Measurements from ENCODE around the gene ZNF135. TPM values are rescaled to one million over a fixed set of nuclear protein-coding genes. Genes with fewer than 3 reads are reported as not detected.

Gene ZNF135
- total RNA-seq, 1 donor, result 4.3 TPM

DNA sequence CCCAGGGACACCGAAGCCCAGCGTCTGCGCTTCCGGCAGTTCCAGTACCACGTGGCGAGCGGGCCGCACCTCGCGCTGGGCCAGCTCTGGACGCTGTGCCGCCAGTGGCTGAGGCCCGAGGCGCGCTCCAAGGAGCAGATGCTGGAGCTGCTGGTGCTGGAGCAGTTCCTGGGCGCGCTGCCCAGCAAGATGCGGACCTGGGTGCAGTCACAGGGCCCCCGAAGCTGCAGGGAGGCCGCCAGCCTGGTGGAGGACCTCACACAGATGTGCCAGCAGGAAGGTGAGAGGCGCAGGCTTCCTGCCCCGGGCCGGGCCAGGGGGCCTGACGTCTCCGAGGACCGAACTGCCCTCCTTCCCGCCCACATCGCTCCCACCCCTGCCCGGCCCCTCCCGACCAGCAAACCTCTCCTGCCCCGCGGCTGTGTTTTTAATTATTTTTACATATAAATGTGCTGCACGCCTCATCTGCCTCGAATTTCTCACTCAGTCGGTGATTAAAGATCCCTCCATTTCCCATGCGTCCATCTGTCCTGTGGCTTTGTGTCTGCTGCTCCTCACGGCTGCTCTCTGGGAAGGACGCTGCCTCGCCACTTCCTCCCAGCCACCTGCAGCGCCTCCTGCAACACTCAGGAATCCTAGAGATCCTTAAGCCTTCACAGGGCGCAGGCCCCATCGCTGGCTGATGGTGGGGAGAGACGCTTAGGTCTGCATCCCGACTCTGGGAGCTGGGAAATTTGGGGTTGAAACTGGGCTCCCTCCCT lies 21.0 kb upstream of the ZNF135 start:
- no peak for DNase-seq (ENCODE audit: low read depth)
- no peak overlapping the region for H3K4me3 ChIP-seq (ENCODE audit: low read depth, low read length)
- TF ChIP-seq, protein P1, sequence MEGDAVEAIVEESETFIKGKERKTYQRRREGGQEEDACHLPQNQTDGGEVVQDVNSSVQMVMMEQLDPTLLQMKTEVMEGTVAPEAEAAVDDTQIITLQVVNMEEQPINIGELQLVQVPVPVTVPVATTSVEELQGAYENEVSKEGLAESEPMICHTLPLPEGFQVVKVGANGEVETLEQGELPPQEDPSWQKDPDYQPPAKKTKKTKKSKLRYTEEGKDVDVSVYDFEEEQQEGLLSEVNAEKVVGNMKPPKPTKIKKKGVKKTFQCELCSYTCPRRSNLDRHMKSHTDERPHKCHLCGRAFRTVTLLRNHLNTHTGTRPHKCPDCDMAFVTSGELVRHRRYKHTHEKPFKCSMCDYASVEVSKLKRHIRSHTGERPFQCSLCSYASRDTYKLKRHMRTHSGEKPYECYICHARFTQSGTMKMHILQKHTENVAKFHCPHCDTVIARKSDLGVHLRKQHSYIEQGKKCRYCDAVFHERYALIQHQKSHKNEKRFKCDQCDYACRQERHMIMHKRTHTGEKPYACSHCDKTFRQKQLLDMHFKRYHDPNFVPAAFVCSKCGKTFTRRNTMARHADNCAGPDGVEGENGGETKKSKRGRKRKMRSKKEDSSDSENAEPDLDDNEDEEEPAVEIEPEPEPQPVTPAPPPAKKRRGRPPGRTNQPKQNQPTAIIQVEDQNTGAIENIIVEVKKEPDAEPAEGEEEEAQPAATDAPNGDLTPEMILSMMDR (IDR thresholded peaks at IDR 0.05; ENCODE audit: insufficient read depth, low read depth, low read length), result no peak

DNA sequence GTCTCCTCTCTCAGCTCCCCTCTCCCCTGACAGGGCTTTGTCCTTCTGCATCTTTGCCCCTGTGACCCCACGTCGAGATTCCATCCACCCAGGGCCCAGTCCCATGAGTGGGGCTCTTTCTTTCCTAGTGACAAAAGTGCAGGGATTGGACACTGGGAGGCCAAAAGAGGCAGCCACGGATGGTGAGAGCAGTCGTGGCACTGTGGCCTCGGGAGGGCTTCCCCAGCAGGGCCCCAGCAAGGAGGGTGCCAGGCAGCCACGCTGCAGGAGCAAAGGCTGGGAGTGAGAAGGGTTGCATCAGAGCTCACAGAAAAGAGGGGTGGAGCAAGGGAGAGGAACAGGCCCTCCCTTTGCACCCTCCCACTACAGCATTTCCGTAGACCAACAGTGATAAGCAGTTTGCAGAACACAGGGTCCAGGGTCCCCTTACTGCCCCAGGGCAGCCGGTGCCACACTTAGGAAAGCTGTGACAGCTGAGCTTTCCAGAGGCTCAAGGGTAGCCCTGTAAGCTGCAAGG lies 20.3 kb upstream of the ZNF135 start:
- no peak overlapping the region for H3K4me3 ChIP-seq (ENCODE audit: low read depth, low read length)
- TF ChIP-seq, protein P1 (IDR thresholded peaks at IDR 0.05; ENCODE audit: insufficient read depth, low read depth, low read length), result no peak
- DNase-seq (ENCODE audit: low read depth), result no peak

DNA sequence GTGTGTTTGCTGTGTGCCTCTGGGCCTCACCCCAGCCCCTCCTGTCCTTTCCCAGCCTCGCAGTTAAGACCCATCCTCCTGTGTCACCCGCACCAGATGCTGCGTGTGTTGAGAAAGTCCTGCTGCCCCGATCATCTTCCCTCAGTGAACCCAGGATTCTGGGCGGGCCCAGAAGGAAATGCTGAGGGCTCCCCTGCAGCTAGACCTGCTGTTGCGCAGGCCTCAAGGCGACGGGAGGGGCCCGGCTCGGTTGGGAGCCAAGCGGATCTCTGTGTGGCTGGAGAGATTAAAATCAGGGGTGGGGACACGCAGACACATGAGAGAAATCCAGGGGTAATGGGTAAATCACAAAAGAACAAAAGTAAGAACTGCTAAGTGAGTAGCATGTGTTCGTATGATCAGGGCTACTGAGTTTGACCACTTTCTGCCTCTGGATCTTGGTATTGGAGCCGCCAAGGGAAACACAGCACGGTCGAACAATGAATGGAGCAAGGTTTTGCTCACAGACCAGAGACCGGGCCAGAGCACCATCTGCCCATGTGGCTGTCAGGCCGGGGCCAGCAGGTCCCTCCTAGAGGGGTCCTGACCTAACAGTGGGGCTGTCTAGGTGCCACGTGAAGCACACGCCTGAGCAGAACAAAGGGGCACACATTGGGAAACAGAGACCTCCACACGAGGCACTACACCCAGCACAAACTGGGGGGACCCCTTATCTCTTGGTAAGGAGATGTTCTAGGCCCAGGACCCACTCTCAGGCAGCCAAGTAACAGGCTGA lies 18.1 kb upstream of the ZNF135 start:
- TF ChIP-seq, protein P1 (IDR thresholded peaks at IDR 0.05; ENCODE audit: insufficient read depth, low read depth, low read length), result no peak
- no peak overlapping the region for H3K4me3 ChIP-seq (ENCODE audit: low read depth, low read length)
- no peak for DNase-seq (ENCODE audit: low read depth)

DNA sequence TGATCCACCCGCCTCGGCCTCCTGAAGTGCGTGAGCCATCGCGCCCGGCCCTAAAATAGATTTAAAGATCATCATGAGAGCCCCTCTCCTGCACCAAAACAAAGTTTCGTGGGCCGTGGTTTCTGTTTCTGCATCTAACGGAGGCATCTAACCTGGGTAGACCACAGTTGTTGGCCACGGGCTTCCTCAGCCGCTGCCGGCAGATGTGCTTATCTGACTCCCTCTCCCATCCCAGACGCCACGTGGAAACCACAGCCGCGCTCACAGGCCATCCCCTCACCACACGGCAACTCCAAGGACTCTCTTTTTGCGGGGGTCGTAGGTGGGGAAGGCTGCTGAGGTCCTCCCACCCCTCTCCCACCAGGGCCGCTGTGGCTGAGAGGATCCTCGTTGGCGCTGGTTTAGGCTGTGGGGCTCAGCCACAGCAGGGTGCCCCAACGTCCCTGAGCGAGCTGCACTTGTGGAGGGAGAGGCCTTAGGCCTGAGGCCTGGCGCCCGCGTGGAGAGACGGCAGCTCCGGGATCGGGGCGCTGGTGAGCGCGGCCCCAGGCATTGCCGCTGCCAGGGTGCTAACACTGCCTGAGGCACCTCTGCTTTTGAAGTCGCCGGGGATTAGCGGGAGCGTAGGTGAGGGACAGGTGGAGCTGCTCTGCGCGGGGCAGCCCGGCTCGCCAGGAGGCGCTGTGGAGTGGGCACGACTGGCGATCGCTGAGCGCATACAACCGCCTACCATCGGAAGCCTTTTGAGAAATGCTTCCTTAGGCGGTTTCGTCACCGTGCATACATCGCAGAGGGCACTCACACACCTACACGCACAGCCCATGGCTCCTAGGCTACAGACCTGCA lies 16.4 kb upstream of the ZNF135 start:
- DNase-seq (ENCODE audit: low read depth), result no peak
- TF ChIP-seq, protein P1 (IDR thresholded peaks at IDR 0.05; ENCODE audit: insufficient read depth, low read depth, low read length), result no peak

DNA sequence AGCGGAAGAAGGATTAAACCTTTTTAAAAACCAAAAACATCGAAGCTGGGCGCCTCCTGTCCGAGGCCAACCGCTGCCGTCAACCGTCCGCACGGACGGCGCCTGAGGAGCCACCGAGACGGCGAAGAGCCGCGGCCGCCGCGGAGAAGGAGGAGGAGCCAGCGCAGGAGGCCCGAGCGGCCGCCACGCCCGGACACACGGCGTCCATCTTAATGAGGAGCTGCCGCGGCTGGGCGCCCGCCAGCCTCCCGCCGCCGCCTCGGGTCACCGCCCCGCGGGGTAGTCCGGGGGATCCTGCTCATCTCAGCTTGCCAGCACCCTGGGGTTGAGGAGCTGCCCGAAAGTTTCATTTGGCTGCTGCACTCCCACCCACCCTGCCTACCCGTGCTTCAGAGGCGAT lies 14.7 kb upstream of the ZNF135 start:
- TF ChIP-seq, protein P1 (IDR thresholded peaks at IDR 0.05; ENCODE audit: insufficient read depth, low read depth, low read length), result no peak
- no peak for DNase-seq (ENCODE audit: low read depth)
- no peak overlapping the region for H3K4me3 ChIP-seq (ENCODE audit: low read depth, low read length)

More for the DNA sequence above, 16.4 kb upstream of the ZNF135 start:
- no peak overlapping the region for H3K4me3 ChIP-seq (ENCODE audit: low read depth, low read length)

DNA sequence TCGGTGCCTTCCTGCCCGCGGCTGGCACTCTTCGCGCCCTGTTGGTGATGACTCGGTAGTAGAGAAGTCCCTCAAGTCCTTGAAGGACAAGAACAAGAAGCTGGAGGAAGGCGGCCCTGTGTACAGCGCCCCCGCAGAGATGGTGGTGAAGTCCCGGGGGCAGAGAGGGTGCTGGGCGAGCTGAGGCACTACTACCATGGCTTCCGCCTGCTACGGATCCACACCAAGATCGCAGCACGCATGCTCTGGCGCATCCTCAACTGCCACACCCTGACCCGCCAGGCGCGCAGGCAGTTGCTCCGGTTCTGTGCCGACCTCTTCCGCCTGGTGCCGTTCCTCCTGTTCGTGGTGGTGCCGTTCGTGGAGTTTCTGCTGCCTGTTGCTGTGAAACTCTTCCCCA lies 14.2 kb upstream of the ZNF135 start:
- H3K4me3 ChIP-seq (ENCODE audit: low read depth, low read length), result no peak overlapping the region
- DNase-seq (ENCODE audit: low read depth), result no peak
- TF ChIP-seq, protein P1 (IDR thresholded peaks at IDR 0.05; ENCODE audit: insufficient read depth, low read depth, low read length), result no peak
